ENCODE data around the gene CEMIP. TPM values are rescaled to one million over a fixed set of nuclear protein-coding genes. Genes with fewer than 3 reads are reported as not detected.

CEMIP gene
- total and polyA plus RNA-seq, 2 donors = 0.28 to 2.9 TPM

GRCh38 chr15:80921736-80922410 lies 142.7 kb downstream of the CEMIP start:
- no peak overlapping the region for H3K27ac ChIP-seq (ENCODE audit: low read depth in 1 of 2, low read length in 1 of 2)
- H3K27me3 ChIP-seq (ENCODE audit: control insufficient read depth in 2 of 2, insufficient read depth in 1 of 2, low read length in 1 of 2) = no peaks in the 10 kb centered on the region
- H3K4me3 ChIP-seq (ENCODE audit: low read length in 2 of 2) = no peak overlapping the region
- WGBS = 97% methylated on average over 20 of the region's 20 CpGs
- no peaks in the 10 kb centered on the region for H3K9me3 ChIP-seq (ENCODE audit: control insufficient read depth in 2 of 2, insufficient read depth in 1 of 2, low read length in 1 of 2)
- DNase-seq (ENCODE audit: low read depth in 6 of 9, low spot score in 9 of 9) = no peak
- H3K4me1 ChIP-seq (ENCODE audit: control insufficient read depth in 2 of 2, insufficient read depth in 2 of 2, low read length in 2 of 2) = peaks cover 0 to 6% of the 10 kb centered on the region in 2 donors
- no peaks in the 10 kb centered on the region for H3K36me3 ChIP-seq (ENCODE audit: control insufficient read depth in 2 of 2, insufficient read depth in 2 of 2, low read length in 1 of 2)

DNA sequence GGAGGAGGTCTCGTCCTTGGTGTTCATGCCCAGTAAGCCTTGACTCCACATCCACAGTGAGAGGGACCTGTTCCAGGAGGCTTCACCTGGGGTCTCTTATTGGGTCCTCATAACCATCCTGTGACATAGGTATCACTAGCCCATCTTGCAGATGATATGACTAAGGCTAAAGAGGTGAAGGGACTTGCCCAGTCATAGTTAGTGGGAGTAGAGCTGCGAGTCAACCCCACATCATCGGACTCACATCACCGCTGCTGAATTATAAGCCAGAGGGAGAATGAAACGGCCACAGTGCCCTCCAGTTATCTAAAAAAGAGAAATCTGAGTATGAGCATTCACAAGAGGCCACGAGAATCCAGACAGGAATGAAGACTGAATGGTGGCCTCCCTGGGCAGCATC lies 144.5 kb downstream of the CEMIP start:
- Histone ChIP-seq H3K36me3 (ENCODE audit: control insufficient read depth in 2 of 2, insufficient read depth in 2 of 2, low read length in 1 of 2) (no peaks in the 10 kb centered on the region), H3K27ac (ENCODE audit: low read depth in 1 of 2, low read length in 1 of 2) (no peak overlapping the region), H3K27me3 (ENCODE audit: control insufficient read depth in 2 of 2, insufficient read depth in 1 of 2, low read length in 1 of 2) (no peaks in the 10 kb centered on the region), H3K9me3 (ENCODE audit: control insufficient read depth in 2 of 2, insufficient read depth in 1 of 2, low read length in 1 of 2) (no peaks in the 10 kb centered on the region), H3K4me1 (ENCODE audit: control insufficient read depth in 2 of 2, insufficient read depth in 2 of 2, low read length in 2 of 2) (peaks cover 0 to 6% of the 10 kb centered on the region in 2 donors), H3K4me3 (ENCODE audit: low read length in 2 of 2) (no peak overlapping the region)
- 96% methylated on average over 6 of the region's 6 CpGs for WGBS
- DNase-seq (ENCODE audit: low read depth in 6 of 9, low spot score in 9 of 9) = no peak

DNA sequence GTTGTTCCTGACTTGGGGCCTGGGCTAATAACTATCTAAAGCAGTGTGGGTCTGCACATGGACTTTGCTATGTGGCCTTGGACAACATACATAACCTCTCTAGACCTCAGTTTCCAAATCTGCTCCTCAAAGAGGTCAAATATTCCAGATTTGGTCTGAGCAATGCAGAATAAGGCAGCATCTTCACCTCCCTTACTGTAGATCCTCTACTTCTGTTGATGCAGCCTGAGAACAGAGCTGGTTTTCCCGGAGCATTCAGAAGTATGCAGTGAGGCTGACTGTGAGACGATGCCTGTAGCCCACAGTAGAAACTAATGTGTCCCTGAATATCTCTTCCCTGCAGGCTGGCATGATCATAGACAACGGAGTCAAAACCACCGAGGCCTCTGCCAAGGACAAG lies 145.1 kb downstream of the CEMIP start:
- no peak for DNase-seq (ENCODE audit: low read depth in 6 of 9, low spot score in 9 of 9)
- 96% methylated on average over 4 of the region's 4 CpGs for WGBS
- Histone ChIP-seq H3K9me3 (ENCODE audit: control insufficient read depth in 2 of 2, insufficient read depth in 1 of 2, low read length in 1 of 2) (no peaks in the 10 kb centered on the region), H3K4me3 (ENCODE audit: low read length in 2 of 2) (no peak overlapping the region), H3K27ac (ENCODE audit: low read depth in 1 of 2, low read length in 1 of 2) (no peak overlapping the region), H3K36me3 (ENCODE audit: control insufficient read depth in 2 of 2, insufficient read depth in 2 of 2, low read length in 1 of 2) (no peaks in the 10 kb centered on the region), H3K27me3 (ENCODE audit: control insufficient read depth in 2 of 2, insufficient read depth in 1 of 2, low read length in 1 of 2) (no peaks in the 10 kb centered on the region), H3K4me1 (ENCODE audit: control insufficient read depth in 2 of 2, insufficient read depth in 2 of 2, low read length in 2 of 2) (peaks cover 0 to 6% of the 10 kb centered on the region in 2 donors)

- Histone ChIP-seq H3K9me3 (ENCODE audit: control insufficient read depth in 2 of 2, insufficient read depth in 1 of 2, low read length in 1 of 2) (no peaks in the 10 kb centered on the region), H3K4me1 (ENCODE audit: control insufficient read depth in 2 of 2, insufficient read depth in 2 of 2, low read length in 2 of 2) (no peaks in the 10 kb centered on the region), H3K27me3 (ENCODE audit: control insufficient read depth in 2 of 2, insufficient read depth in 1 of 2, low read length in 1 of 2) (no peaks in the 10 kb centered on the region), H3K27ac (ENCODE audit: low read depth in 1 of 2, low read length in 1 of 2) (no peak overlapping the region), H3K4me3 (ENCODE audit: low read length in 2 of 2) (no peak overlapping the region), H3K36me3 (ENCODE audit: control insufficient read depth in 2 of 2, insufficient read depth in 2 of 2, low read length in 1 of 2) (no peaks in the 10 kb centered on the region)
- WGBS = 97% methylated on average over 17 of the region's 17 CpGs
- no peak for DNase-seq (ENCODE audit: low read depth in 6 of 9, low spot score in 9 of 9)
Observed at GRCh38 chr15:80925597-80926059, 146.5 kb downstream of the CEMIP start.

DNA sequence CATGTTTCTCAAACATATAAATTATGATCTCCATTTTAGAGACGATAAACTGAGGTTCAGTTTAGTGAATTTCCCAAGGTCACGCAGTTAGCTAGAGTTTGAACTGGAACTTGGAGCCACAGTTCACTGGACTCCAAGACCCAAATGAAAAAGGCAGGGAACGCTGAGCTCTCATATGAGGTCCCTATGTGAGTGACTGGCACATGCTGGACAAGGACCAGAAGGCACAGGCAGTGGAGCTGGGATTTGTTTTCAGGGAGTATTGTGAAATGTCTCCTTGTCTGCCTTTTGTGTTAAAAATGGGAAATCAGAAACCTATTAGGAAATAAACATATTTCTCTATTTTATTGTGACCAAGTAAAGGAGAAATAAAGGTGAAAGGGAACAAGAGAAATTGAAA lies 147.0 kb downstream of the CEMIP start:
- 98% methylated on average over 3 of the region's 3 CpGs for WGBS
- H3K27ac ChIP-seq (ENCODE audit: low read depth in 1 of 2, low read length in 1 of 2) = no peak overlapping the region
- H3K4me1 ChIP-seq (ENCODE audit: control insufficient read depth in 2 of 2, insufficient read depth in 2 of 2, low read length in 2 of 2) = no peaks in the 10 kb centered on the region
- no peak for DNase-seq (ENCODE audit: low read depth in 6 of 9, low spot score in 9 of 9)
- no peaks in the 10 kb centered on the region for H3K27me3 ChIP-seq (ENCODE audit: control insufficient read depth in 2 of 2, insufficient read depth in 1 of 2, low read length in 1 of 2)
- H3K4me3 ChIP-seq (ENCODE audit: low read length in 2 of 2) = no peak overlapping the region
- H3K36me3 ChIP-seq (ENCODE audit: control insufficient read depth in 2 of 2, insufficient read depth in 2 of 2, low read length in 1 of 2) = no peaks in the 10 kb centered on the region
- H3K9me3 ChIP-seq (ENCODE audit: control insufficient read depth in 2 of 2, insufficient read depth in 1 of 2, low read length in 1 of 2) = no peaks in the 10 kb centered on the region

GRCh38 chr15:80929225-80929624 lies 150.1 kb downstream of the CEMIP start:
- Histone ChIP-seq H3K36me3 (ENCODE audit: control insufficient read depth in 2 of 2, insufficient read depth in 2 of 2, low read length in 1 of 2) (no peaks in the 10 kb centered on the region), H3K4me3 (ENCODE audit: low read length in 2 of 2) (no peak overlapping the region), H3K9me3 (ENCODE audit: control insufficient read depth in 2 of 2, insufficient read depth in 1 of 2, low read length in 1 of 2) (no peaks in the 10 kb centered on the region), H3K4me1 (ENCODE audit: control insufficient read depth in 2 of 2, insufficient read depth in 2 of 2, low read length in 2 of 2) (no peaks in the 10 kb centered on the region), H3K27me3 (ENCODE audit: control insufficient read depth in 2 of 2, insufficient read depth in 1 of 2, low read length in 1 of 2) (no peaks in the 10 kb centered on the region), H3K27ac (ENCODE audit: low read depth in 1 of 2, low read length in 1 of 2) (no peak overlapping the region)
- no peak for DNase-seq (ENCODE audit: low read depth in 6 of 9, low spot score in 9 of 9)
- WGBS = 98% methylated on average over 4 of the region's 4 CpGs

GRCh38 chr15:80929689-80930088 lies 150.5 kb downstream of the CEMIP start:
- Histone ChIP-seq H3K9me3 (ENCODE audit: control insufficient read depth in 2 of 2, insufficient read depth in 1 of 2, low read length in 1 of 2) (no peaks in the 10 kb centered on the region), H3K4me1 (ENCODE audit: control insufficient read depth in 2 of 2, insufficient read depth in 2 of 2, low read length in 2 of 2) (no peaks in the 10 kb centered on the region), H3K36me3 (ENCODE audit: control insufficient read depth in 2 of 2, insufficient read depth in 2 of 2, low read length in 1 of 2) (no peaks in the 10 kb centered on the region), H3K4me3 (ENCODE audit: low read length in 2 of 2) (no peak overlapping the region), H3K27ac (ENCODE audit: low read depth in 1 of 2, low read length in 1 of 2) (no peak overlapping the region), H3K27me3 (ENCODE audit: control insufficient read depth in 2 of 2, insufficient read depth in 1 of 2, low read length in 1 of 2) (no peaks in the 10 kb centered on the region)
- 96% methylated on average over 4 of the region's 4 CpGs for WGBS
- DNase-seq (ENCODE audit: low read depth in 6 of 9, low spot score in 9 of 9) = no peak

- H3K36me3 ChIP-seq (ENCODE audit: control insufficient read depth in 2 of 2, insufficient read depth in 2 of 2, low read length in 1 of 2) = no peaks in the 10 kb centered on the region
- WGBS = 98% methylated on average over 2 of the region's 2 CpGs
- no peaks in the 10 kb centered on the region for H3K9me3 ChIP-seq (ENCODE audit: control insufficient read depth in 2 of 2, insufficient read depth in 1 of 2, low read length in 1 of 2)
- no peak overlapping the region for H3K4me3 ChIP-seq (ENCODE audit: low read length in 2 of 2)
- H3K27me3 ChIP-seq (ENCODE audit: control insufficient read depth in 2 of 2, insufficient read depth in 1 of 2, low read length in 1 of 2) = no peaks in the 10 kb centered on the region
- DNase-seq (ENCODE audit: low read depth in 6 of 9, low spot score in 9 of 9) = no peak
- no peaks in the 10 kb centered on the region for H3K4me1 ChIP-seq (ENCODE audit: control insufficient read depth in 2 of 2, insufficient read depth in 2 of 2, low read length in 2 of 2)
- H3K27ac ChIP-seq (ENCODE audit: low read depth in 1 of 2, low read length in 1 of 2) = no peak overlapping the region
Observed at GRCh38 chr15:80931191-80931590, 152.0 kb downstream of the CEMIP start.

DNA sequence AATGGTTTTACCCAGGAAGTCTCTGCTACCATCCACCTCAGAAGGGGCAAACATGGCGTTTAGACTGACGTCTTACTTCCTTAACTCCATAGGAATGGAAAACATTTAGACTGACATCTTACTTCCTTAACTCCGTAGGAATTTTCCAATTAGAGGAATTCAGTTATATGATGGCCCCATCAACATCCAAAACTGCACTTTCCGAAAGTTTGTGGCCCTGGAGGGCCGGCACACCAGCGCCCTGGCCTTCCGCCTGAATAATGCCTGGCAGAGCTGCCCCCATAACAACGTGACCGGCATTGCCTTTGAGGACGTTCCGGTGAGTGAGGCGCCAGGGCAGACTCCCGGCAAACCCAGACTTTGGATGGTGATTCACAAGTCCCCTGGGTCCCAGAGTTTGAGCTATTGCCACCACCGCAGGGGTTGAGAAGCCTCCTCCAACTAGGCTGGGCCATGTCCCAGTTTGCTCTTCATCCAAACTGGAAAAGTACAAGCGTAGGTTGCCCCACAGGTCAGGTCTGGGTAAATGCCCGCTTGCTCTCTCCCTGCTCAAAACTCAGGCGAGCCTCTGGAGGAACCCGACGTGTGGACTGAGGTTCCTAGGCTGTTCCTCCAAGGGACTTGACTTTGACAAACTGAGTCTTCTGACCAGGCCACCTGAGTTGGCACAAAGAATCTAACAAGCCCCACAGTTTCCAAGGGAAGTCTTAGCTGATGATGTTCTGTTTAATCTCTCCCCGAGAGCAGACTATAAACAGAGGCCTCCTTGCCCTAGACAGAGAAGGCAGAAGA lies 152.7 kb downstream of the CEMIP start:
- Histone ChIP-seq H3K36me3 (ENCODE audit: control insufficient read depth in 2 of 2, insufficient read depth in 2 of 2, low read length in 1 of 2) (no peaks in the 10 kb centered on the region), H3K9me3 (ENCODE audit: control insufficient read depth in 2 of 2, insufficient read depth in 1 of 2, low read length in 1 of 2) (no peaks in the 10 kb centered on the region), H3K4me3 (ENCODE audit: low read length in 2 of 2) (no peak overlapping the region), H3K27ac (ENCODE audit: low read depth in 1 of 2, low read length in 1 of 2) (no peak overlapping the region), H3K27me3 (ENCODE audit: control insufficient read depth in 2 of 2, insufficient read depth in 1 of 2, low read length in 1 of 2) (no peaks in the 10 kb centered on the region), H3K4me1 (ENCODE audit: control insufficient read depth in 2 of 2, insufficient read depth in 2 of 2, low read length in 2 of 2) (no peaks in the 10 kb centered on the region)
- WGBS = 97% methylated on average over 20 of the region's 20 CpGs
- DNase-seq (ENCODE audit: low read depth in 6 of 9, low spot score in 9 of 9) = no peak

All from thymus (tissue), 11 donors.